H54 (cell line): ENCODE data around the gene PACS1.

ENCODE experiments used
- DNase-seq: peaks from one replicate; pipeline ENCODE4 v3.0.0; 2011; ENCODE audit warnings: low spot score, mixed read lengths; ENCODE audit not compliant: insufficient read length
- FAIRE-seq: peaks from 3 replicates; lab custom pipeline; 2011; peaks lifted over from hg19 to GRCh38; lab: Jason Lieb, UNC
- POLR2A ChIP-seq: IDR thresholded peaks from 2 replicates; pipeline ENCODE4 v1.6.1; 2011; ENCODE audit warnings: low read depth, mild to moderate bottlenecking, low read length

PACS1 gene

GRCh38 chr11:66291706-66292542 lies 221.9 kb downstream of the PACS1 start, which contains the start of gene TMEM151A:
Gene TMEM151A (plus strand): TSS chr11:66291894. CDS start chr11:66292014, 120 bp downstream.
- TF ChIP-seq POLR2A, result no peak
- DNase-seq (no peak), FAIRE-seq (no peak)

- FAIRE-seq (no peak), DNase-seq (no peak)
- TF ChIP-seq POLR2A, result no peak
These were observed 222.7 kb downstream of the PACS1 start for GRCh38 chr11:66292543-66293332.

- no peak for FAIRE-seq
- no peak for TF ChIP-seq POLR2A
These were observed 223.3 kb downstream of the PACS1 start for GRCh38 chr11:66293352-66293751.

GRCh38 chr11:66293777-66294625 lies 223.9 kb downstream of the PACS1 start:
- no peak for DNase-seq
- no peak for FAIRE-seq
- no peak for TF ChIP-seq POLR2A

More at GRCh38 chr11:66293352-66293751, 223.3 kb downstream of the PACS1 start:
- DNase-seq, result no peak
